Mammary epithelial cell (primary cell): ENCODE results near the gene L1CAM.

Experiments used
- CTCF ChIP-seq, 2 donors: IDR thresholded peaks in 1 of 2; conservative IDR thresholded peaks in 1 of 2; 2 replicates each; pipeline ENCODE4 v1.5.1; 2011 to 2012; ENCODE audit warnings: inconsistent platforms in 2 of 2, low read length in 2 of 2, mild to moderate bottlenecking in 2 of 2, control low read depth in 1 of 2, low read depth in 1 of 2; ENCODE audit not compliant: insufficient read depth in 1 of 2; ENCODE audit errors: extremely low read depth in 1 of 2
- EZH2 ChIP-seq: IDR thresholded peaks from 2 replicates; pipeline ENCODE4 v1.6.1; 2012; ENCODE audit warnings: low read length, inconsistent platforms, borderline replicate concordance

- TF ChIP-seq CTCF (conservative IDR thresholded peaks at IDR 0.05 in 1 of 2, IDR thresholded peaks at IDR 0.05 in 1 of 2; ENCODE audit: extremely low read depth in 1 of 2, insufficient read depth in 1 of 2, low read depth in 1 of 2, low read length in 2 of 2) (no peak), EZH2 (no peak)
These were observed 12.5 kb downstream of the L1CAM start for GRCh38 chrX:153873282-153874084.
